Fibroblast of lung (primary cell): ENCODE measurements around the gene TRIAP1.

ENCODE experiments used
- CTCF ChIP-seq, 2 donors: IDR thresholded peaks in 1 of 2; conservative IDR thresholded peaks in 1 of 2; 1 replicate in 1 of 2; 2 replicates in 1 of 2; pipeline ENCODE4 v1.5.1; 2011 to 2012; ENCODE audit warnings: low read length in 2 of 2, control low read depth in 1 of 2, inconsistent platforms in 1 of 2, low read depth in 1 of 2, mild to moderate bottlenecking in 1 of 2
- EZH2 ChIP-seq: IDR thresholded peaks from 2 replicates; pipeline ENCODE4 v1.5.1; 2012; ENCODE audit warnings: low read length, control low read depth, mild to moderate bottlenecking; ENCODE audit errors: missing control alignments

DNA sequence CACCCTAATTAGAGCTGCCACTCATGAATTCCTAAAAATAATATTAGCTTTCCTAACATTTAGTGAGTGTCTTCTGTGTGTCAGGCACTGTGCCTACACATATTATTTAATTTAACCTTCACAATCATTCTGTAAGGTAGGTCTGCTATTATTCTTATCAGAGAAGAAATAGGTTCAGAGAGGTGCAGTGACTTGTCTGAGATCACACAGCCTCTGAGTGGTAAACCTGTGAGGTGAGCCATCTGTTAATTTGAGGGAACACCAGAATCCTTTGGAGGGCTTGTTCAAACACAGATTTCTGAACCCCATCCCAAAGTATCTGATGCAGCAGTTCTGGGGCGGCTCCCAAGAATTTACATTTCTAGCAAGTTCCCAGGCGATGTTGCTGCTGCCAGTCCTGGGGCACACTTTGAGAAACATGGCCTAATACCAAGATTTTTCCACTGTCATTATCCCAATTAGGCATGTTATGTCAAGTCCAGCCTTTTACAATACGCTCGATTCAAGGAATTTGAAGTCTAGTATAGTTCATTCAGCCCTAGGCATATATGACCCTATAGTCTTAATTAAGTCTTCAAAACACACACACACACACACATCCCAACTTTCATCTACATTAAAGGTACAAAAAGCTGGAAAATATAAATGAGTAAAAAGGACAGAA is 28.1 kb downstream of the TRIAP1 start:
- TF ChIP-seq CTCF (conservative IDR thresholded peaks at IDR 0.05 in 1 of 2, IDR thresholded peaks at IDR 0.05 in 1 of 2; ENCODE audit: low read depth in 1 of 2, low read length in 2 of 2) (no peak), EZH2 (no peak)
